ENCODE data around the gene POLN. TPM values are rescaled to one million over a fixed set of nuclear protein-coding genes. Genes with fewer than 3 reads are reported as not detected.
"Not testable (repeated sequence)": the region's sequence is repeated elsewhere in the genome, so short reads cannot be mapped to it uniquely, and the experiment has no call there.

POLN gene
- total and polyA plus RNA-seq, 3 experiments from 2014 or later: 0.55 to 1.6 (median 1.5) TPM

GRCh38 chr4:2281575-2282343, 39.8 kb upstream of the POLN start:
- Mint-ChIP-seq H3K27ac (peak overlapping the region; percentile 93 to 100 (median 100)), H3K9me3 (no peaks in the 10 kb centered on the region), H3K36me3 (peaks cover 0 to 3% (median 0%) of the 10 kb centered on the region in 3 donors), H3K27me3 (no peaks in the 10 kb centered on the region), H3K4me3 (peak overlapping the region; percentile 0 to 82 (median 76)), H3K4me1 (peaks cover 35 to 61% (median 36%) of the 10 kb centered on the region in 3 donors)
- H3K36me3 ChIP-seq (ENCODE audit: insufficient read depth, low read length): no peaks in the 10 kb centered on the region
- peaks cover 47% of the 10 kb centered on the region for H3K4me1 ChIP-seq (ENCODE audit: insufficient read depth, low read length)
- POLR2A ChIA-PET: interaction anchor here (0.7 to 1.5 kb wide), 6 partner anchors 9 to 254 kb away, joined by 3 to 18 read pairs (median 4); partner anchors contain the start of genes HAUS3, MXD4 and POLN
- H3K27me3 ChIP-seq (ENCODE audit: insufficient read depth, low read length, poor library complexity, severe bottlenecking): no peaks in the 10 kb centered on the region
- H3K4me3 ChIP-seq (ENCODE audit: low read length): peak overlapping the region; percentile 54
- no peaks in the 10 kb centered on the region for H3K9me3 ChIP-seq (ENCODE audit: low read length)
- DNase-seq: peak; percentile 83 to 95 (median 93)
- CTCF ChIA-PET: interaction anchor here (0.7 to 1.6 kb wide), 11 partner anchors 9 to 183 kb away, joined by 3 to 14 read pairs (median 4); partner anchors contain the start of genes CFAP99, HAUS3, MXD4 and POLN
- H3K27ac ChIP-seq (ENCODE audit: low read depth, low read length): peak overlapping the region; percentile 87

GRCh38 chr4:2280531-2281300, 38.8 kb upstream of the POLN start:
- H3K36me3 ChIP-seq (ENCODE audit: insufficient read depth, low read length): no peaks in the 10 kb centered on the region
- Mint-ChIP-seq H3K27me3 (no peaks in the 10 kb centered on the region), H3K4me1 (peaks cover 35 to 58% (median 36%) of the 10 kb centered on the region in 3 donors), H3K27ac (peak overlapping the region; percentile 93 to 100 (median 100)), H3K4me3 (peak overlapping the region in 3 of 7 donors; percentile 72 to 80 (median 76)), H3K36me3 (peaks cover 0 to 2% (median 0%) of the 10 kb centered on the region in 3 donors), H3K9me3 (no peaks in the 10 kb centered on the region)
- CTCF ChIA-PET: interaction anchor here (1.1 to 1.8 kb wide), 4 partner anchors 10 to 162 kb away, joined by 3 to 14 read pairs (median 4); partner anchors contain the start of gene CFAP99
- POLR2A ChIA-PET: no interaction called here
- DNase-seq: no peak
- no peaks in the 10 kb centered on the region for H3K9me3 ChIP-seq (ENCODE audit: low read length)
- no peaks in the 10 kb centered on the region for H3K27me3 ChIP-seq (ENCODE audit: insufficient read depth, low read length, poor library complexity, severe bottlenecking)
- peak overlapping the region; percentile 87 for H3K27ac ChIP-seq (ENCODE audit: low read depth, low read length)
- peaks cover 47% of the 10 kb centered on the region for H3K4me1 ChIP-seq (ENCODE audit: insufficient read depth, low read length)
- peak overlapping the region; percentile 54 for H3K4me3 ChIP-seq (ENCODE audit: low read length)

- ChIA-PET POLR2A (no interaction called here), CTCF (interaction anchor here (1.4 kb wide), 1 partner anchor 141 kb away, joined by 3 read pairs; the partner anchor contains the start of gene CFAP99)
- peaks cover 0 to 5% (median 4%) of the 10 kb centered on the region in 3 donors for H3K36me3 Mint-ChIP-seq
- Histone ChIP-seq H3K4me1 (ENCODE audit: insufficient read depth, low read length) (peaks cover 24% of the 10 kb centered on the region), H3K4me3 (ENCODE audit: low read length) (no peak overlapping the region), H3K9me3 (ENCODE audit: low read length) (no peaks in the 10 kb centered on the region), H3K27ac (ENCODE audit: low read depth, low read length) (no peak overlapping the region), H3K36me3 (ENCODE audit: insufficient read depth, low read length) (no peaks in the 10 kb centered on the region), H3K27me3 (ENCODE audit: insufficient read depth, low read length, poor library complexity, severe bottlenecking) (no peaks in the 10 kb centered on the region)
- peaks cover 0 to 3% of the 10 kb centered on the region in 2 donors for H3K27me3 Mint-ChIP-seq
- peak overlapping the region in 2 of 8 donors; percentile 53 to 54 for H3K27ac Mint-ChIP-seq
- H3K4me3 Mint-ChIP-seq: no peak overlapping the region
- H3K4me1 Mint-ChIP-seq: peaks cover 24 to 33% (median 24%) of the 10 kb centered on the region in 3 donors
- no peaks in the 10 kb centered on the region for H3K9me3 Mint-ChIP-seq
- no peak for DNase-seq
Measured at GRCh38 chr4:2277956-2278355, 36.0 kb upstream of the POLN start.

GRCh38 chr4:2276581-2277325, 34.8 kb upstream of the POLN start:
- H3K4me1 ChIP-seq (ENCODE audit: insufficient read depth, low read length): peaks cover 14% of the 10 kb centered on the region
- H3K9me3 Mint-ChIP-seq: no peaks in the 10 kb centered on the region
- DNase-seq: no peak
- H3K27me3 Mint-ChIP-seq: peaks cover 0 to 3% of the 10 kb centered on the region in 2 donors
- no peak overlapping the region for H3K27ac ChIP-seq (ENCODE audit: low read depth, low read length)
- ChIA-PET CTCF (interaction anchor here (1.4 kb wide), 1 partner anchor 142 kb away, joined by 3 read pairs; the partner anchor contains the start of gene CFAP99), POLR2A (no interaction called here)
- no peaks in the 10 kb centered on the region for H3K27me3 ChIP-seq (ENCODE audit: insufficient read depth, low read length, poor library complexity, severe bottlenecking)
- H3K36me3 ChIP-seq (ENCODE audit: insufficient read depth, low read length): no peaks in the 10 kb centered on the region
- peaks cover 0 to 9% (median 5%) of the 10 kb centered on the region in 3 donors for H3K36me3 Mint-ChIP-seq
- H3K4me1 Mint-ChIP-seq: peaks cover 14 to 23% (median 14%) of the 10 kb centered on the region in 3 donors
- H3K4me3 Mint-ChIP-seq: no peak overlapping the region
- no peaks in the 10 kb centered on the region for H3K9me3 ChIP-seq (ENCODE audit: low read length)
- no peak overlapping the region for H3K4me3 ChIP-seq (ENCODE audit: low read length)
- H3K27ac Mint-ChIP-seq: peak overlapping the region in 1 of 8 donors; percentile 15

GRCh38 chr4:2275546-2276251, 33.8 kb upstream of the POLN start:
- ChIA-PET POLR2A (no interaction called here), CTCF (no interaction called here)
- peaks cover 0 to 12% (median 5%) of the 10 kb centered on the region in 3 donors for H3K36me3 Mint-ChIP-seq
- Histone ChIP-seq H3K36me3 (ENCODE audit: insufficient read depth, low read length) (no peaks in the 10 kb centered on the region), H3K9me3 (ENCODE audit: low read length) (no peaks in the 10 kb centered on the region), H3K27ac (ENCODE audit: low read depth, low read length) (no peak overlapping the region), H3K4me1 (ENCODE audit: insufficient read depth, low read length) (peaks cover 3% of the 10 kb centered on the region), H3K27me3 (ENCODE audit: insufficient read depth, low read length, poor library complexity, severe bottlenecking) (no peaks in the 10 kb centered on the region), H3K4me3 (ENCODE audit: low read length) (no peak overlapping the region)
- peaks cover 3 to 13% (median 4%) of the 10 kb centered on the region in 3 donors for H3K4me1 Mint-ChIP-seq
- H3K9me3 Mint-ChIP-seq: no peaks in the 10 kb centered on the region
- peaks cover 0 to 3% of the 10 kb centered on the region in 2 donors for H3K27me3 Mint-ChIP-seq
- H3K4me3 Mint-ChIP-seq: no peak overlapping the region
- DNase-seq: no peak
- no peak overlapping the region for H3K27ac Mint-ChIP-seq

- H3K36me3 Mint-ChIP-seq: peaks cover 0 to 14% (median 5%) of the 10 kb centered on the region in 3 donors
- DNase-seq; H3K4me3 Mint-ChIP-seq; H3K27me3 Mint-ChIP-seq; CTCF ChIA-PET; H3K27ac ChIP-seq (ENCODE audit: low read depth, low read length); H3K9me3 ChIP-seq (ENCODE audit: low read length); POLR2A ChIA-PET; H3K4me1 ChIP-seq (ENCODE audit: insufficient read depth, low read length); H3K27me3 ChIP-seq (ENCODE audit: insufficient read depth, low read length, poor library complexity, severe bottlenecking); H3K4me1 Mint-ChIP-seq; H3K9me3 Mint-ChIP-seq; H3K4me3 ChIP-seq (ENCODE audit: low read length); H3K36me3 ChIP-seq (ENCODE audit: insufficient read depth, low read length): not testable (repeated sequence)
- peak overlapping the region in 1 of 8 donors; percentile 57 for H3K27ac Mint-ChIP-seq
Measured at GRCh38 chr4:2275044-2275397, 33.1 kb upstream of the POLN start.

- H3K27me3 ChIP-seq (ENCODE audit: insufficient read depth, low read length, poor library complexity, severe bottlenecking): no peaks in the 10 kb centered on the region
- no peak overlapping the region for H3K4me3 Mint-ChIP-seq
- H3K4me1 ChIP-seq (ENCODE audit: insufficient read depth, low read length): no peaks in the 10 kb centered on the region
- no peak overlapping the region for H3K4me3 ChIP-seq (ENCODE audit: low read length)
- no peak for DNase-seq
- H3K27ac ChIP-seq (ENCODE audit: low read depth, low read length): no peak overlapping the region
- no peak overlapping the region for H3K27ac Mint-ChIP-seq
- H3K4me1 Mint-ChIP-seq: peaks cover 0 to 3% (median 0%) of the 10 kb centered on the region in 3 donors
- ChIA-PET CTCF (no interaction called here), POLR2A (no interaction called here)
- peaks cover 0 to 3% of the 10 kb centered on the region in 2 donors for H3K27me3 Mint-ChIP-seq
- H3K36me3 ChIP-seq (ENCODE audit: insufficient read depth, low read length): no peaks in the 10 kb centered on the region
- peaks cover 0 to 16% (median 5%) of the 10 kb centered on the region in 3 donors for H3K36me3 Mint-ChIP-seq
- H3K9me3 ChIP-seq (ENCODE audit: low read length): no peaks in the 10 kb centered on the region
- H3K9me3 Mint-ChIP-seq: no peaks in the 10 kb centered on the region
Measured at GRCh38 chr4:2274320-2275043, 32.6 kb upstream of the POLN start.

Measured in CD8-positive, alpha-beta memory T cell (primary cell).